Lung (tissue), 12 donors: ENCODE results near the gene SH2D4B. TPM values are rescaled to one million over a fixed set of nuclear protein-coding genes. Genes with fewer than 3 reads are reported as not detected.
"Not testable (repeated sequence)": the region's sequence is repeated elsewhere in the genome, so short reads cannot be mapped to it uniquely, and the experiment has no call there.

Experiments used
- ATAC-seq: fragments of 200-7000 bp; cut with Tn5 transposase; one replicate; pipeline ENCODE4 v1.9.1; 2020; ENCODE audit warnings: moderate number of reproducible peaks; ENCODE audit not compliant: insufficient read depth, low FRiP score
- DNase-seq, 3 donors: peaks; one replicate each; pipeline ENCODE4 v3.0.0-alpha.2; 2013 to 2017
- H3K27ac ChIP-seq, 2 donors: one replicate each; pipeline ENCODE4 v1.5.1; 2013; ENCODE audit warnings: mild to moderate bottlenecking in 2 of 2, moderate library complexity in 2 of 2, control low read depth in 1 of 2, inconsistent platforms in 1 of 2, low read depth in 1 of 2, low read length in 1 of 2
- H3K27me3 ChIP-seq, 3 donors: one replicate each; pipeline ENCODE4 v1.5.1; 2013; ENCODE audit warnings: low read length in 2 of 3; ENCODE audit not compliant: control insufficient read depth in 3 of 3, insufficient read depth in 3 of 3
- H3K36me3 ChIP-seq, 4 donors: one replicate each; pipeline ENCODE4 v1.5.1; 2013; ENCODE audit warnings: low read length in 4 of 4, mild to moderate bottlenecking in 1 of 4, moderate library complexity in 1 of 4; ENCODE audit not compliant: control insufficient read depth in 4 of 4, insufficient read depth in 4 of 4
- H3K4me1 ChIP-seq, 5 donors: one replicate each; pipeline ENCODE4 v1.5.1; 2013; ENCODE audit warnings: low read length in 5 of 5, mild to moderate bottlenecking in 2 of 5, moderate library complexity in 1 of 5; ENCODE audit not compliant: control insufficient read depth in 5 of 5, insufficient read depth in 5 of 5
- H3K4me3 ChIP-seq: one replicate; pipeline ENCODE4 v1.5.1; 2013; ENCODE audit warnings: mild to moderate bottlenecking, control low read depth, moderate library complexity
- H3K9ac ChIP-seq, 2 donors: one replicate each; pipeline ENCODE4 v1.5.1; 2013; ENCODE audit warnings: low read length in 2 of 2, control low read depth in 1 of 2; ENCODE audit not compliant: insufficient read depth in 1 of 2
- H3K9me3 ChIP-seq, 4 donors: one replicate each; pipeline ENCODE4 v1.5.1; 2013; ENCODE audit warnings: low read length in 3 of 4, mild to moderate bottlenecking in 1 of 4, moderate library complexity in 1 of 4; ENCODE audit not compliant: control insufficient read depth in 4 of 4, insufficient read depth in 3 of 4
- WGBS, 2 donors: extraction: QIAGEN DNeasy Blood & Tissue Kit; methylation state at CpG; one replicate each; pipeline ENCODE4 v1.1.7; 2013; 5-methylcytosine and 5-hydroxymethylcytosine counted together
- polyA plus RNA-seq, 2 donors: library from polyadenylated mRNA; stranded (reverse); fragments of 200-250 nt; gene quantifications; one replicate each; pipeline ENCODE4 v1.2.1, GENCODE V29; 2013
- total RNA-seq, 2 donors: library from RNA; depleted of rRNA in 1 of 2; stranded (reverse); fragments of >200 nt in 1 of 2; gene quantifications; one replicate each; pipeline ENCODE4 v1.2.1, GENCODE V29; 2014 to 2021
- TF ChIP-seq, protein P1 (sequence below): IDR thresholded peaks from 2 replicates; pipeline ENCODE4 v1.5.1; 2012; ENCODE audit warnings: mild to moderate bottlenecking; ENCODE audit errors: control extremely low read depth, extremely low read depth
- donor health status: control.
- donor health status: control.
- donor health status: Bipolar disorder and iron deficiency.
- donor health status: healthy.
- donor health status: DM: yes; HTN: yes; CAD: no.

The SH2D4B gene
- total and polyA plus RNA-seq, 4 donors: 0.12 to 0.28 (median 0.21) TPM

DNA sequence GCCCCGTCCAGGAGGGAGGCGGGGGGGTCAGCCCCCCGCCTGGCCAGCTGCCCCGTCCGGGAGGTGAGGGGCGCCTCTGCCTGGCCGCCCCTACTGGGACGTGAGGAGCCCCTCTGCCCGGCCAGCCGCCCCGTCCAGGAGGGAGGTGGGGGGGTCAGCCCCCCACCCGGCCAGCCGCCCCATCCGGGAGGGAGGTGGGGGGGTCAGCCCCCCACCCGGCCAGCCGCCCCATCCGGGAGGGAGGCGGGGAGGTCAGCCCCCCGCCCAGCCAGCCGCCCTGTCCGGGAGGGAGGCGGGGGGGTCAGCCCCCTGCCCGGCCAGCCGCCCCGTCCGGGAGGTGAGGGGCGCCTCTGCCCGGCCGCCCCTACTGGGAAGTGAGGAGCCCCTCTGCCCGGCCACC lies 3.1 kb upstream of the SH2D4B start:
- H3K9me3 ChIP-seq, H3K4me1 ChIP-seq, ATAC-seq, H3K27ac ChIP-seq, H3K4me3 ChIP-seq, H3K36me3 ChIP-seq, DNase-seq, H3K27me3 ChIP-seq, H3K9ac ChIP-seq: not testable (repeated sequence)
- WGBS, 2 donors: 78 to 93% methylated on average over 4 to 23 of the region's 30 CpGs

- Histone ChIP-seq H3K27me3 (no peaks in the 10 kb centered on the region), H3K4me3 (no peak overlapping the region), H3K27ac (peak overlapping the region in 1 of 2 donors; percentile 70), H3K9ac (peak overlapping the region in 1 of 2 donors; percentile 16), H3K4me1 (peaks cover 0 to 12% (median 0%) of the 10 kb centered on the region in 5 donors), H3K9me3 (no peaks in the 10 kb centered on the region), H3K36me3 (no peaks in the 10 kb centered on the region)
- TF ChIP-seq, protein P1, sequence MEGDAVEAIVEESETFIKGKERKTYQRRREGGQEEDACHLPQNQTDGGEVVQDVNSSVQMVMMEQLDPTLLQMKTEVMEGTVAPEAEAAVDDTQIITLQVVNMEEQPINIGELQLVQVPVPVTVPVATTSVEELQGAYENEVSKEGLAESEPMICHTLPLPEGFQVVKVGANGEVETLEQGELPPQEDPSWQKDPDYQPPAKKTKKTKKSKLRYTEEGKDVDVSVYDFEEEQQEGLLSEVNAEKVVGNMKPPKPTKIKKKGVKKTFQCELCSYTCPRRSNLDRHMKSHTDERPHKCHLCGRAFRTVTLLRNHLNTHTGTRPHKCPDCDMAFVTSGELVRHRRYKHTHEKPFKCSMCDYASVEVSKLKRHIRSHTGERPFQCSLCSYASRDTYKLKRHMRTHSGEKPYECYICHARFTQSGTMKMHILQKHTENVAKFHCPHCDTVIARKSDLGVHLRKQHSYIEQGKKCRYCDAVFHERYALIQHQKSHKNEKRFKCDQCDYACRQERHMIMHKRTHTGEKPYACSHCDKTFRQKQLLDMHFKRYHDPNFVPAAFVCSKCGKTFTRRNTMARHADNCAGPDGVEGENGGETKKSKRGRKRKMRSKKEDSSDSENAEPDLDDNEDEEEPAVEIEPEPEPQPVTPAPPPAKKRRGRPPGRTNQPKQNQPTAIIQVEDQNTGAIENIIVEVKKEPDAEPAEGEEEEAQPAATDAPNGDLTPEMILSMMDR: no peak
- peak; percentile 41 to 78 (median 68) for DNase-seq
- 22 to 37% methylated on average over 50 of the region's 50 CpGs for WGBS, 2 donors
- ATAC-seq: peak; percentile 90
Measured at GRCh38 chr10:80535671-80536360, 1.9 kb upstream of the SH2D4B start.

DNA sequence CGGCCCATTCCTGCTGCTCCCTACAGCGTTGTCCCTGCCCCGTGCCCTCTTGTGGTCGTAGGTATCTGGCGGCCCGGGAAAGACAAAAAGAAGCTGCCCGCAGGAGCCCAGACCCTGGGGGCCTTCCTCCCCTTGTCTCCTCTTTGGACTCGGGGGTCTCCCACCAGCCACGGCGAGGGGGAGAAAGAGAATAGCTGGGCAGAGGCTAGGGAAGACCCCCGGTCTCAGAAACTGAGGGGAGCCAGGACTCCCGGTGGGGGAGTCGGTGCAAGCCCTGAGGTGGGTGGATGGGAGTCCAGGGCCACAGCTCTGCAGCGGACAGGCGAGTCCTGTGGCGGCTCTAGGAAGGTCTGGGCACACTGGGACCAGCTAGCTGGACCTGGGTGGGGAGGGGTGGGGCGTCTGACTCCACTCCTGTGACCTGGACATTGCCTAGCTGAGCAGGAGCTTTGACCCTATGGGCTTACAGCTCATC lies 1.3 kb upstream of the SH2D4B start:
- no peak for ATAC-seq

DNA sequence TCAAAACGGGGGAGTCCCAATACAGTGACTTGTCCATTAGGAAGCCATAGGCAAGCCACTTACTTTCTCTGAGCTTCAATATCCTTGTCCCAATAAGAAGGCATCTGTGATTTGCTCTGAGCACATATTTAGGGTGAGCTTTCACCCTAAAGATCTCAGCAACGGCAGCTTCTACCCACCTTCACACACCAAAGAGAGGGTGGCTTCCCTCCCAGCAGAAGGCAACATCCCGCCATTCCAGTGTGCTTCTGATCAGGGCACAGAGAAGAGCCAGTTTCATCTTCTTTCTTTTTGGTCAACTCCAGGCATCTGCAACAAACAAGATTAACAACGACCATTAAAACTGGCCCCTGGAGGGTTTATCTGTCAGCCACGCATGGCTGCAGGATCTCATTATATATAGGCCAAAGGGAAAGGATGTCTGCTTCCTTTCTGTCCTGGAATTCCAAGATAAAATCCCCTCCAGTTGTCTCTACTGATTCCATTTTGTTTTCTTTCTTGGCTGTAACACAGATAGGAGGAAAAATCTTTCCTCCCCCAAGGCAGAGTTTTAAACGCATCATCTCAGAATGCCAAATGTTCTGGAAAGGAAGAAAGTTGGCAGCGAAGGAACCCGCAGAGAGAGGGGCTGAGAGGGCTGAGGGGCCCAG lies 491 bp upstream of the SH2D4B start:
- Histone ChIP-seq H3K4me3 (no peak overlapping the region), H3K27me3 (no peaks in the 10 kb centered on the region), H3K9ac (no peak overlapping the region), H3K4me1 (peaks cover 0 to 20% (median 0%) of the 10 kb centered on the region in 5 donors), H3K27ac (no peak overlapping the region), H3K9me3 (no peaks in the 10 kb centered on the region), H3K36me3 (no peaks in the 10 kb centered on the region)
- WGBS, 2 donors: 79 to 87% methylated on average over 8 of the region's 8 CpGs
- peak in 2 of 3 donors; percentile 53 to 61 for DNase-seq
- no peak for ATAC-seq
- TF ChIP-seq, protein P1: no peak

More for the DNA sequence above, 1.3 kb upstream of the SH2D4B start:
- H3K27me3 ChIP-seq: no peaks in the 10 kb centered on the region
- H3K27ac ChIP-seq: peak overlapping the region in 1 of 2 donors; percentile 65
- no peak overlapping the region for H3K4me3 ChIP-seq
- H3K4me1 ChIP-seq: peaks cover 0 to 13% (median 0%) of the 10 kb centered on the region in 5 donors
- H3K36me3 ChIP-seq: no peaks in the 10 kb centered on the region
- H3K9ac ChIP-seq: peak overlapping the region in 1 of 2 donors; percentile 16
- TF ChIP-seq, protein P1: no peak
- 76 to 78% methylated on average over 17 of the region's 17 CpGs for WGBS, 2 donors
- no peak for DNase-seq
- H3K9me3 ChIP-seq: no peaks in the 10 kb centered on the region
